Measurements from ENCODE around the gene TNFRSF1A.

The TNFRSF1A gene

DNA sequence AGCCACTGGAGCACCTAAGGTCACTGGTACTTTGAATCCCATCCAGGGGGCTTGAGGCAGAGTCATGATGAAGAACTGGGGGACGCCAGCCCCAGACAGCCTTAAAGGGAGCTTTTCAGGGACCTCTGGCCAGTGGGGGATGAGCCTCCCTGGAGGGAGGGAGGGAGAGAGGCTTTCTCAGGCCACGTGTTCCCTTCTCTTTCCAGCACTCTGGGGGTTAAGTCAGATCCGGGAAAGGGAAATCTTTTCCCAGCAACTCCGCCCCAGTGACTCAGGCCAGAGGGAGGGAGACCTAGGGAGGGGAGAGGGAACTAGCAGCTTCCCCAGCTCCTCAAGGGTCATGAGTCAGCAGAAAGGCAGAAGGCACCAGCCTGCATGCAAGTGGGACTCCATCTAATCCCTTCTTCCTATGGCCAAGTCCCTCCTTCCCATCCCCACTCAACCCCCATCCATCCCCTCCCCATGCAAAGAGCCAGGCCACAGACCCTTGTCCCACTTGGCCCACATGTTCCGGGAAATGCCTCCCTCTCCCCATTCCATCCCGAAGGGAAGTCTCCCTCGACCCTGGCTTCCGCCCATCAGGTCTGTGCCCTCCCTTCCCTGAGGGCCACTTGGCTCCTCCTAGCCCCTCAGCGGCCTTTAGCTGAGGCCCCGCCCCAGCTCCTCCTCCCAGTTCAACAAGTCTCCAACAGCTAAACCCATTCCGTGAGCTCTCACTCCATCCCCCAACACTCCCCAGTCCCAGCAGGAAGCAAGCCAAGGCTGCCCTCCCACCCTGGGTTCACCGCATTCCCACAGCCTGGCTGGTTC lies 5.6 kb downstream of the TNFRSF1A start:
- DNase-seq = peak; percentile 100

GRCh38 chr12:6335451-6336078 lies 6.3 kb downstream of the TNFRSF1A start:
- peak; percentile 94 for DNase-seq

DNA sequence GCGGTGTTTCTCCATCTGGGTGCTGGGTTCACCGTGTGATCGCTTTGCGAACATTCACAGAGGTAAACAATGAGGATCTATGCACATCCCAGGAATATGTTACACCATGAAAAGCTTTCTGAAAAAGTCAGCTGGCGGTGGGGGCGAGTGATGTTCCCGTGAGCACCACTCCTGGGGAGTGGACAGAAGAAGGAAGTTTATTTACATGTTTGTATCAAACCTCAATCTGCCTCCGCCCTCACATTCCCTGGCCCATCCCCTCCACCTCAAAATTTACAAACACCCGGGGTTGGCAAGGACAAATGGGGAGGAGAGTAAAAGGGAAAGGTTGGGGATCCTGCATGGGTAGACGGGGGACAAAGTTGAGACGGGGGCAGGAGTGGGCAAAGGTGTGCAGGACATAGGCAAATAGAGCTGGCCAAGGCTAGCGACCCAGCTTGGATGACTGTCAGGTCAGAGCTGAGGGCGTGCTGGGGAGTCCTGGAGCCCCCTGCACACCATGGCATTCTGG lies 6.9 kb downstream of the TNFRSF1A start:
- DNase-seq = peak; percentile 11

- no peak for DNase-seq
Measured at GRCh38 chr12:6334359-6334758, 7.5 kb downstream of the TNFRSF1A start.

DNA sequence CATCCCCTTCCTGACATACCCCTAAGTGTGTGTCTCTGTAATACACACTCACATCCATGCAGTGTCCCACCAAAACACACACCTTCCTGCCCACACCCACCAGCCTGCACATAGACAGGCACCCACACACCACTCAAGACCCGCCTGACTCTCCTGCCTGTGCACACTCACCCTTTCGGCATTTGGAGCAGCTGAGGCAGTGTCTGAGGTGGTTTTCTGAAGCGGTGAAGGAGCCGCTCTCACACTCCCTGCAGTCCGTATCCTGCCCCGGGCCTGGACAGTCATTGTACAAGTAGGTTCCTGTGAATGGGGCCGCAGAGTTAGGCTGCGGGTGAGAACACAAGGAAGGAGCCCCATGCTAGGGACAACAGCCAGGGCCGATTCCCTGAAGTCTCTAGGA lies 8.3 kb downstream of the TNFRSF1A start:
- peak; percentile 83 for DNase-seq

- no peak for DNase-seq
Measured at GRCh38 chr12:6333029-6333428, 8.8 kb downstream of the TNFRSF1A start.

GRCh38 chr12:6332459-6332858 lies 9.4 kb downstream of the TNFRSF1A start:
- DNase-seq = peak; percentile 87

DNA sequence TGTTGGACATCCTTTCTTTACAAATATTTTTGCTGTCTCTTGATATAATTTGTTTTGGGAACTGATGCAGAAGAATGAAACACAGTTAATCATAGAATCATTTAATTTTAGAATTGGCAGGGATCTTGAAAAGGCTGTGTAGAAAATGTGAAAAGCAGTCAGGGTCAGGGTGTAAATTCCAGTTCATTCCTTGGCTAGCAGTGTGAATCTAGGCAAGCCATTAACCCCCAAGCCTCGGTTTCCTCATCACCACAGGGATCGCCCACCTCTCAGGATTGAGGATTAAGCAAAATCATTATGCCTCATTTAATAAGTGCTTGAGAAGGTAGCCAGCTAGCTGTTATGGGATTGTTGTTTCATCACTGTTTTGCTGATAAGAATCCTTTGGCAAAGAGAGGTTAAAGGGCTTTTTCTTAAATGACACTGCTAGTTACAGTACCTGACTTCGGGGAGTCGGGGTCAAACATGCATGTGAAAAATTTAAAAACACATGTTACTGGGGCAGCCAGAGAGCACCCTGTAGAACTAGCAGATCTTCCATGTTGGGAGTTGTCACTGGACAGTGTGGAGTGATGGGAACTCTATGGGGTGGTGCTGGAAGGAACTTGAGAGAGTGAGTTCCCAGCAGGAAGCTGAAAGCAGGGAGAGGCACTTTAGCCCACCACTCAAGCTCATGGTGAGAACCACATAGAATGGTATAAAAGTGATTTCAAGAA lies 10.7 kb downstream of the TNFRSF1A start:
- no peak for DNase-seq

DNA sequence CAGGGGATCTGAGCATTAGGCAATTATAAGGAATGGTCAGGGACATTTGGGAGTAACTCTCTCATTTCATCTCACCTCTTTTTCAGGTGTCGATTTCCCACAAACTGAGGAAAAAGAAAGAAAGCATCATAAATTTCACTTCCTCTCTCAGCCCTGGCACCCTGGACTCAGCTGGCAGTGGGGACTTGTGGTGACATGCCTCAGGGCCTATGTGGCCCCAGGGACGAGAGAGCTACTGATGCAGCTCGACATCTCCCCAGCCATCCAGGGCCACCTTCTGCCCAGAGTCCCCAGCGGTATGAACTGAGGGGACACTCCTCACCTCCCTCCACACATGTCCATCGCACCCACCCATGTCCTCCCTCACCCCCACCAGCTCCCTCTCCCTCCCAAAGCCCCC lies 11.7 kb downstream of the TNFRSF1A start:
- no peak for DNase-seq

- DNase-seq = no peak
Measured at GRCh38 chr12:6329703-6330064, 12.2 kb downstream of the TNFRSF1A start.

DNA sequence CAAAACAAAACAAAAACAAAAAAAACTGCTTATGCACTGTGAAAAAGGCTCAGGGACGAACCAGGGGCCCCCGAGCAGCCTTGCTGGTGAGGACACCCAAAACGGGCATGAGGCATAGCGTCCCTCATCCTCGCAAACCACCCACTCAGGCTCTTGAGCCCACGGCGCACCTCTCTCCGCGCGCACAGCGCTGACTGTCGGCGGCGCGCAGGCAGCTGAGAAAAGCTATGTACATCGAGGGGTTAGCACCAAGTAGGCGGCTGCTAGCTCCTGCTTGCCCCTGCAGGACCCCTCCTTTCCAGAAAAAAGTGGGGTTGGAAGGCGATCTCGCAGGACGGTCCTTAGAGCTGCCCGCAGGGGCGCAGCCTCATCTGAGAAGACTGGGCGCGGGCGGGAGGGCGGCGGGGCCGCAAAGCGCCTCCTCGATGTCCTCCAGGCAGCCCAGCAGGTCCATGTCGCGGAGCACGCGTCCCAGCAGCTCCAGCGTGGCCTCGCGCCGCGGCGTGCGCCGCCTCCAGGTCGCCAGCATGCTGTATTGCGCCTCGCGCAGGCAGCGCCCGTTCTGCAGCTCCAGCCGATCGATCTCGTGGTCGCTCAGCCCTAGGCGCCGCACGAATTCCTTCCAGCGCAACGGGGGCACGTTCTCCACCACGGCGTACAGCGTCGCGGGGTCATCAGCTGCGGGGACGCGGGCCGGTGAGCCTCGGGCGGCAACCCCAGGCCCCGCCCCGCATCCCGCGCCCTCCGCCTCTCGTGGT lies 12.8 kb downstream of the TNFRSF1A start:
- no peak for DNase-seq

- no peak for DNase-seq
Measured at GRCh38 chr12:6328045-6328779, 13.7 kb downstream of the TNFRSF1A start.

- DNase-seq = no peak
Measured at GRCh38 chr12:6327229-6328041, 14.4 kb downstream of the TNFRSF1A start.

DNA sequence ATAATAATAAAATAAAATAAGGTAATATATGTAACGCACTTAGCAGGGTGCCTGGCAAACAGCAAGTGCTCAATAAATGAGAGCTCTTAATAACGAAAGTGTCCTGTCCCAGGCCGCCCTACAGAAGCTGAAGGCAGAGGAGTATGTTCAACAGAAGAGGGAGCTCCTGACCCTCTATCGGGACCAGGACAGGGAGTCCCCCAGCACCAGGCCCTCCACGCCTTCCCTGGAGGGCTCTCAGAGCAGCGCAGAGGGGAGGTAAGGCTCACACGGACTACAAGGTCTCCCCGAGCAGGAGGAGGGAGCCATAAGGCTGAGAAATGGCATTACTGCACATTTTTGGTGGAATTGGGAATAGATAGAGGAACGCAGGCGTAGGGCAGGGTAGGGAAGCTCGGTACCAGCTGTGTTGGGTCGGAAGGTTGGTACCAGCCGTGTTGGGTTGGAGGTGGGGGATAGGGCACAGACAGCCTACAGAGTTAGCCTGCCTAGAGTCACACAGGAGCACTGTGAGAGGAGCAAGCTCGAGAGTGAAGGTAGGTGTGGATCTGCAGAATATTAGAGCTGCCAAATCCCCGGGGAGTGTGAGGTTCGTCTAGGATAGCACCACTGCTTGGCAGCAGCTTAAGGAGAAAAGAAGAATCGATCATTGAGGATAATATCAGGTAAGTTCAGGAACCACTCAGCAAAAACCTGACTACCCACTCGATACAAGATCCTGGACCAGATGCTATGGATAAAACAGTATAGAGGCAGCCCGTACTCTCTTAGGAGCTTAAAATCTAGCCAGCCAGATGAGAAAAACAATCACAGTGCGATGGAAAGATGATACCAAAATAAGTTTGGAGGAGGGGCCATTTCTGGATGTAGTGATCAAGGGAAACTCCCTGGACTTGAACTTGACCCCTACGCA lies 15.3 kb downstream of the TNFRSF1A start:
- peak; percentile 27 for DNase-seq

- DNase-seq = no peak
Measured at GRCh38 chr12:6324936-6325750, 16.7 kb downstream of the TNFRSF1A start.

DNA sequence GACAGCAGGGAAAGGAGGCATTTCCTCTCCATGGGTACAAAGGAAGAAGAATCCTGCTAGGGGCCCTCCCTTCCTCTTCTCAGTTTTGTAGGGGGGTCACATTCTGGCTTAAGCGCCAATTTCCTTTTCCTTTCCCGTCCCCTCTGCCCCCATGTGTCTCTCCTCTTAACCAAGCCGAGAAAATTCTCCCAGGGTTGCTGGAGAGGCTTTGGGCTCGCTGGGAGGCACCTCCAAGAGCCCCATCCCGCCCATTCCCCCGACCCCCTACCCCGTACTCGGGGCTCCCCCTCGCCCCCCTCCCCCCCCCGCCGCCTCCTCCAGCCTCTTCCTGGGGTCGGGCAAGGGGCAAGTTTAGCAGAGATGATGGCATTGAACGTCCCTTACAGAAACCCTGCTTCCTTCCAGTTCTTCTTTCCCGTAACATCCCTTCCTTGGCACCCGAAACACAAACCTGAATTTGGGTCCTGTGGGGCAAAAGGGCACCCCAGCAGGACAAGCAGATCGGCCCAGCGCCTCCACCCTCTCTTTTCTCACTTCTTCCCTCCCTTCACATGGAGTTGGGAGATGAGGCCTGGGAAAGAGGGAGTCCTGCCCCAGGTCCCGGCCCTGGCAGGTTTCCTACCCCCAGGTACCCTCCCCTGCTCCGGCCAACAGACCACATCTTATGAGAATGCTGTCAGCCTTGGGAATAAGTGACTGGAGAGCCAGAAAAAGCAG lies 17.7 kb downstream of the TNFRSF1A start:
- DNase-seq = no peak

GRCh38 chr12:6323340-6323994 lies 18.4 kb downstream of the TNFRSF1A start:
- DNase-seq = peak; percentile 91

DNA sequence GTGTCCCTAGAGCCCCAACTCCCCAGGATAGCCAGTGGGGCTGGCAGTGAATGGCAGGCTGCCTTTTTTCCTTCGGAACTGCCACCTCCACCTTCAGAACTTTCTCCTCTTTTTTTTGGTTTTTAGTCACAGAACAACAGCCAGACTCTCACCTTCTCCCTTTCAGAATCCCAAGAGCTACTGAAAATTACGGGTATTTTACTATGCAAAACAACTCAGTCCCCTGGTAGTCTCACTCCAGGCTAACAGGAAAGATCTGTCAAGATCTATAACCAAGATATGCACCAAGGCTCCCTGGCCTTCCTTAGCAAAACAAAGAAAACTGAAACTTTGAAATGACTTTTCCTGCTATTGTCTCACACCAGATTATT lies 18.9 kb downstream of the TNFRSF1A start:
- DNase-seq = no peak

Measured in HCEC 1CT (cell line).